ENCODE measurements around the gene IER5L. TPM values are rescaled to one million over a fixed set of nuclear protein-coding genes. Genes with fewer than 3 reads are reported as not detected.

IER5L gene
- total RNA-seq, 2 donors from 2014 or later, result 6.8 to 8.1 TPM

DNA sequence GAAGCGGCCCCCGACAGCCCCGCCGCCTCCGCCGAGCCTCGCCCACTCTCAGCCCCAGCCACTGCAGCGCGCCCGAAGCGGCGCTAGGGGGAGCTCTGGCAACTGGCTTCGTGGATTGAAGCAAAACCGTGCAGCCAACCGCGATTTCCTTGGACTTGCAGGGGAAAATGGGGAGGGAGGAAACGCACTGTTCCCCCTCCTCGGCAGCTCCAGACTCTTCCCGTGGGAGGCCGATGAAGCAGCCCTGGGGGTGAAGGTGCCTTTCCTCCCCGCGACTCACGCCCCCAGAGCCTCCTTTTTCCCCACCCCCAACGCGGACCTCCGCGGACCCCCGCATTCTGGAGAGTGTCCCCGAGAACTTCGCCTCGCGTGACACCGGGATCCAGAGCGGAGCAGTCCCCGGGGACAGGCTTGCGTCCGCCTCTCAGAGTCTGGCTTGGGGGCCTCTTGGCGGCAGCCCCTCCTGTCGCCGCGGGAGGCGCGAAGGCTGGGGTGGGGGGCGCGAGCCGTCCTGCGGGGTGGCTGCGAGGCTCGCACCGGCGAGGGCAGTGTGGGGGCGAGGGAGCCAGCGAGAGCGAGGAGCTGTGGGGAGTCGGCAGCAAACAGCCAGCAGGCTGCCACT, 3.8 kb downstream of the IER5L start:
- H3K27me3 ChIP-seq (ENCODE audit: control insufficient read depth, insufficient read depth, low read length, poor library complexity, severe bottlenecking), result peaks cover 18% of the 10 kb centered on the region
- no peaks in the 10 kb centered on the region for H3K36me3 Mint-ChIP-seq (ENCODE audit: low read depth)
- peak overlapping the region; percentile 84 for H3K27ac ChIP-seq (ENCODE audit: low read depth, low read length)

DNA sequence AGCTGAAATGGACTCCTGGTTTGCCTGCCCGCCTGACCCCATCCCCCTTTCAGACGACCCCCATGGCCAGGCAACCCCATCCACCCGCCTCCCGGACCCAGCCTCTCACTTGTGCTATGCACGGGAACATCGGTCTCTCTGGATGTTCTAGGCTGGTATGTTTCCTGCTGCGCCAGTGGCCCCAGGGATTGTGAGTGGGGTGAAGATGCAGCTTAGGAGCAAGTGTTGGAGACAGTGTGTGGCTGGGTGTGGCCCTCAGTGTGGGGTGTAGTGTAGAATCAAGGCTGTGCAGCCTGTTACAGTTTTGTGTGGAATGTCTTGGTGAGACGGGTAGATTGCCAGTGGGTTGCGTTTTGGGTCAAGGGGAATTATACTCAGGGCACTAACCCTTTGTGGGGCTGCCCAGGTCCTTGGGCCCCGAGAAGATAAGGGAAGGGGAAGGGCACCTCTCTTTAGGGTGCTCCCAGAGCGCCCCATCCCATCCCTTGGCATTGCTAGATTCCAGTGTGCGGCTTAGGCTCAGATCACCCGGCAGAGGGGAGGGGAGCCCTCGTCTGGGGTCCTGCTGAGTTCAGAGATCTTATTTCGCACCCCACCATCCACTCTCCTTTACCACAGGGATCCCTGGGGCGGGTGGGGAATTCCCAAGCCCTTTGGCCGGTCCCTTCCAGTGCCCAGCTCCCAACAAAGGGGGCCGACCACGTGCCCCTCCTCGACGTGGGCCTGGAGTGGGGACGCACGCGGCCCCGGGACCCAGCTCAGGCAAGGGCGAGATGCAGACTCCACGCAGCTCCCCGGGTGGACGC, 4.6 kb downstream of the IER5L start:
- H3K27me3 Mint-ChIP-seq (ENCODE audit: insufficient read depth), result peaks cover 24% of the 10 kb centered on the region

More for the DNA sequence above, 3.8 kb downstream of the IER5L start:
- Mint-ChIP-seq H3K27me3 (ENCODE audit: insufficient read depth) (peaks cover 27% of the 10 kb centered on the region), H3K4me1 (peaks cover 22% of the 10 kb centered on the region), H3K4me3 (peak overlapping the region; percentile 80), H3K9me3 (no peaks in the 10 kb centered on the region), H3K27ac (peak overlapping the region; percentile 92)
- TF ChIP-seq, protein P1, sequence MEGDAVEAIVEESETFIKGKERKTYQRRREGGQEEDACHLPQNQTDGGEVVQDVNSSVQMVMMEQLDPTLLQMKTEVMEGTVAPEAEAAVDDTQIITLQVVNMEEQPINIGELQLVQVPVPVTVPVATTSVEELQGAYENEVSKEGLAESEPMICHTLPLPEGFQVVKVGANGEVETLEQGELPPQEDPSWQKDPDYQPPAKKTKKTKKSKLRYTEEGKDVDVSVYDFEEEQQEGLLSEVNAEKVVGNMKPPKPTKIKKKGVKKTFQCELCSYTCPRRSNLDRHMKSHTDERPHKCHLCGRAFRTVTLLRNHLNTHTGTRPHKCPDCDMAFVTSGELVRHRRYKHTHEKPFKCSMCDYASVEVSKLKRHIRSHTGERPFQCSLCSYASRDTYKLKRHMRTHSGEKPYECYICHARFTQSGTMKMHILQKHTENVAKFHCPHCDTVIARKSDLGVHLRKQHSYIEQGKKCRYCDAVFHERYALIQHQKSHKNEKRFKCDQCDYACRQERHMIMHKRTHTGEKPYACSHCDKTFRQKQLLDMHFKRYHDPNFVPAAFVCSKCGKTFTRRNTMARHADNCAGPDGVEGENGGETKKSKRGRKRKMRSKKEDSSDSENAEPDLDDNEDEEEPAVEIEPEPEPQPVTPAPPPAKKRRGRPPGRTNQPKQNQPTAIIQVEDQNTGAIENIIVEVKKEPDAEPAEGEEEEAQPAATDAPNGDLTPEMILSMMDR (conservative IDR thresholded peaks at IDR 0.05), result peak; percentile 96
- peak overlapping the region; percentile 66 for H3K9ac ChIP-seq (ENCODE audit: extremely low read depth, low read length, poor library complexity, severe bottlenecking)
- no peaks in the 10 kb centered on the region for H3K9me3 ChIP-seq (ENCODE audit: control insufficient read depth, low read length)
- WGBS, 2 experiments (ENCODE audit: insufficient coverage in 1 of 2, insufficient read length in 1 of 2), result 0 to 1% methylated on average over 28 to 55 of the region's 55 CpGs
- peak overlapping the region; percentile 90 for H3K4me3 ChIP-seq (ENCODE audit: low read length)
- DNase-seq, result peak; percentile 95
- peaks cover 8% of the 10 kb centered on the region for H3K4me1 ChIP-seq (ENCODE audit: control insufficient read depth, insufficient read depth, low read length)
- no peaks in the 10 kb centered on the region for H3K36me3 ChIP-seq (ENCODE audit: control insufficient read depth, insufficient read depth, low read length)

DNA sequence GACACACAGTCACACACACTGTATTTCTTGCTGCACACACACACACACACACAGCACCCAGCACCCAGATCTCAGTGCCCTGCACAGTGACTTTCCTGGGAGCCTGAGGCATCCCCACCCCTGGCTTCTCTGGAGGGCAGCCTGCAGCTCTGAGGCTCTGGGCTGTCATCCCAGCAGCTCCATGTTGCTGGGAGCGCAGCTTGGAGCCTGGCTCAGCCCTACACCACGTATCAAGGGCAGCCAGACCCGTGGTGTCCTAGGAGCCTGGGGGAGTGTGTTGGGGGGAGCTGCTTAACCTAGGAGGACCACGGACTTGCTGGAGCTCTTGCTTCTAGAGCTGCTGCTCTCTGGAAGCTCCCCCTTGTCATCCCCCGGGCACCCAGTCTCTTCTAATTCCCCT, 5.2 kb downstream of the IER5L start:
- H3K4me1 Mint-ChIP-seq, result peaks cover 20% of the 10 kb centered on the region
- H3K27ac Mint-ChIP-seq, result no peak overlapping the region
- 54 to 60% methylated on average over 1 to 5 of the region's 5 CpGs for WGBS, 2 experiments (ENCODE audit: insufficient coverage in 1 of 2, insufficient read length in 1 of 2)
- no peak overlapping the region for H3K27ac ChIP-seq (ENCODE audit: low read depth, low read length)
- H3K4me3 Mint-ChIP-seq, result no peak overlapping the region
- H3K27me3 ChIP-seq (ENCODE audit: control insufficient read depth, insufficient read depth, low read length, poor library complexity, severe bottlenecking), result peaks cover 18% of the 10 kb centered on the region
- H3K36me3 Mint-ChIP-seq (ENCODE audit: low read depth), result no peaks in the 10 kb centered on the region
- no peak overlapping the region for H3K9ac ChIP-seq (ENCODE audit: extremely low read depth, low read length, poor library complexity, severe bottlenecking)
- H3K9me3 Mint-ChIP-seq, result no peaks in the 10 kb centered on the region
- H3K4me1 ChIP-seq (ENCODE audit: control insufficient read depth, insufficient read depth, low read length), result peaks cover 6% of the 10 kb centered on the region
- no peak for DNase-seq
- peaks cover 24% of the 10 kb centered on the region for H3K27me3 Mint-ChIP-seq (ENCODE audit: insufficient read depth)
- no peaks in the 10 kb centered on the region for H3K36me3 ChIP-seq (ENCODE audit: control insufficient read depth, insufficient read depth, low read length)
- H3K4me3 ChIP-seq (ENCODE audit: low read length), result no peak overlapping the region
- H3K9me3 ChIP-seq (ENCODE audit: control insufficient read depth, low read length), result no peaks in the 10 kb centered on the region
- TF ChIP-seq, protein P1 (conservative IDR thresholded peaks at IDR 0.05), result no peak

More for the DNA sequence above, 4.6 kb downstream of the IER5L start:
- no peak overlapping the region for H3K27ac ChIP-seq (ENCODE audit: low read depth, low read length)
- H3K27me3 ChIP-seq (ENCODE audit: control insufficient read depth, insufficient read depth, low read length, poor library complexity, severe bottlenecking), result peaks cover 18% of the 10 kb centered on the region
- H3K4me1 Mint-ChIP-seq, result peaks cover 17% of the 10 kb centered on the region
- TF ChIP-seq, protein P1 (conservative IDR thresholded peaks at IDR 0.05), result no peak
- no peak overlapping the region for H3K9ac ChIP-seq (ENCODE audit: extremely low read depth, low read length, poor library complexity, severe bottlenecking)
- 0 to 35% methylated on average over 6 to 29 of the region's 29 CpGs for WGBS, 2 experiments (ENCODE audit: insufficient coverage in 1 of 2, insufficient read length in 1 of 2)
- peak overlapping the region; percentile 80 for H3K4me3 Mint-ChIP-seq
- H3K9me3 ChIP-seq (ENCODE audit: control insufficient read depth, low read length), result no peaks in the 10 kb centered on the region
- DNase-seq, result no peak
- H3K4me3 ChIP-seq (ENCODE audit: low read length), result peak overlapping the region; percentile 90
- no peaks in the 10 kb centered on the region for H3K9me3 Mint-ChIP-seq
- H3K4me1 ChIP-seq (ENCODE audit: control insufficient read depth, insufficient read depth, low read length), result peaks cover 3% of the 10 kb centered on the region
- H3K36me3 ChIP-seq (ENCODE audit: control insufficient read depth, insufficient read depth, low read length), result no peaks in the 10 kb centered on the region
- H3K36me3 Mint-ChIP-seq (ENCODE audit: low read depth), result no peaks in the 10 kb centered on the region
- H3K27ac Mint-ChIP-seq, result no peak overlapping the region

Data from endodermal cell (in vitro differentiated cells).